Stimulated activated CD4-positive, alpha-beta T cell treated with anti-CD3 and anti-CD28 coated beads, Interleukin-1b, Interleukin-23, amount 100 ng/mL, for 1 hour (primary cell): Measurements from ENCODE around the gene NUDT9.
"Not testable (repeated sequence)": the region's sequence is repeated elsewhere in the genome, so short reads cannot be mapped to it uniquely, and the experiment has no call there.

Experiments
- DNase-seq, 2 donors: peaks; one replicate each; pipeline ENCODE4 v3.0.0-alpha.2; 2020; ENCODE audit warnings: low read depth in 2 of 2

Gene NUDT9

DNA sequence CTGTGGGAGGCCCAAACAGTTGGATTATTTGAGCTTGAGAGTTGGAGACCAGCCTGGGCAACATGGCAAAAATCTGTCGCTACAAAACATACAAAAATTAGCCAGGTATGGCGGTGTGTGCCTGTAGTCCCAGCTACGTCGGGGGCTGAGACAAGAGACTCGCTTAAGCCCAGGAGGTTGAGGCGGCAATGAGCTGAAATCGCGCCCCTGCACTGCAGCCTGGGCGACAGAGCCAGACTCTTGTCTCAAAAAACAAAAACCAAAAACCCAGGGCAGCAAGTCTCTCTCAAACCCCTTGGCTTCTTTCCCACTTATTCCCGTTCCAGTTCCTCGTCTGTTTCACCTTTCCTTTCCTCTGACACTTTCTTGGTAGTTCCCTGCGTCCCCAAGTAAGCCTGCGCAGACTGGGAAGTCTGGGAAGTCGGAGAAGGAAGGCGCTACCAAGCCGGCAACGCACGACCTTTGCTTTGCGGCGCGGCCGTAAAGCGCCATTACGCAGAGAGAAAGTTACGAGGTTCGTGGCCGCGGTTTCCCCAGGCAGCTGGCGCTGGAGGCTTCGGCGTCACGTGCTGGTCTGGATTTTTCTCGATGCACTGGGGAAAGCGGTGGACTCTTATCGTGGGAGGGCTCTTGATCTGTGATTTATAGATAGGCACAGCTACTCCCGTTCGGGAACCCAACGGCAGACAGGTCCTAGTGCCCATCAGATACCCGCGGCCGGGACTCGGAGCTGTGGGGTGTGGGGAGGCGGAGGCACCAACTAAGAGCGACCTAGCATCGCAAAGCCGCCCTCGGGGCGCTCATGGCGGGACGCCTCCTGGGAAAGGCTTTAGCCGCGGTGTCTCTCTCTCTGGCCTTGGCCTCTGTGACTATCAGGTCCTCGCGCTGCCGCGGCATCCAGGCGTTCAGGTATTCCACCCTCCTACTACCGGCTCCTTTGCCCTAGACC is at the start of gene NUDT9:
NUDT9 (plus strand) TSS at position 470 of the 949 bp plus-strand sequence; CDS start at position 803, 333 bp downstream.
- DNase-seq = peak; percentile 48 to 69

DNA sequence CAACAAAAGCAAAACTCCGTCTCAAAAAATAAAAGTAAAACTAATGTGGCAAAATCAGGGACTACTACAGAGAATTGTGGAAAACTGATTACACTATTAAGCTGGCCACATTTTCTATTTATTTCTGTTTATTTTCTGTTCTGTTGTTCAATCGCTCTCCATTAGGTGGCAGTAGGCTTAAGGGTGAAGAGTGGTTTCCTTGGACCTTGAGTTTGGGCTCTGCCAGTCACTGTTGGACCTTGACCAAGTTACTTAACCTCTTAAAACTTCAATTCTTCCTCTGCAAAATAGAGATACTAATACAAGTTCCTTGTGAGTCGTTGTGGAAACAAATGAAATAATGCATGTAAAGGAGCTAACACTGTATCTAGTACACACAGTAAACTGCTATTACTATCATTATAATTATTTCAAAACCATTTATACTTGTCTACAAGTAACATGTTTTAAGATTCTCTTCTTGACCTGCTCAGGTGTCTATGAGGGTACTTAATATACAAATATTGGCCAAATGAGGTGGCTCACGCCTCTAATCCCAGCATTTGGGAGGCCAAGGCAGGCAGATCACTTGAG is 46.6 kb upstream of the NUDT9 start:
- no peak for DNase-seq

DNA sequence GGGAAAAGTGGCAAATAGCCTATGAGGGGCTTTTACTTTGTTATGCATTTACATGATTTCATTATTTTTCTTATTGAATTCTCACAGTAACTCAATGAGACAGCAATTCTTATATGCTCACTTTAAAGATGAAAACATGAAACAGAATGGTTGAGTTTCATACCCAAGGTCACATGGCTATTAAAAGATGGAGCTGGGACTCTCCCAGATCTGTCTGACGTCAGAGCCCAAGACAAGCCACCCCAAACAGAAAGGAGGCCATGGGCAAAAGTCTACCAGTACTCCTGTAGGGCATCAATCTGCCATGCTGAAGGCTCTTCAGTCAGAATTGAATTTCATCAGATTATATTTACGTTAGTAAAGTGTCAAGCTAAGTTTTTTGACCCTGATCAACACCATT is 44.6 kb upstream of the NUDT9 start:
- no peak for DNase-seq

- DNase-seq = no peak
These were observed 40.3 kb upstream of the NUDT9 start for GRCh38 chr4:87382116-87382515.

DNA sequence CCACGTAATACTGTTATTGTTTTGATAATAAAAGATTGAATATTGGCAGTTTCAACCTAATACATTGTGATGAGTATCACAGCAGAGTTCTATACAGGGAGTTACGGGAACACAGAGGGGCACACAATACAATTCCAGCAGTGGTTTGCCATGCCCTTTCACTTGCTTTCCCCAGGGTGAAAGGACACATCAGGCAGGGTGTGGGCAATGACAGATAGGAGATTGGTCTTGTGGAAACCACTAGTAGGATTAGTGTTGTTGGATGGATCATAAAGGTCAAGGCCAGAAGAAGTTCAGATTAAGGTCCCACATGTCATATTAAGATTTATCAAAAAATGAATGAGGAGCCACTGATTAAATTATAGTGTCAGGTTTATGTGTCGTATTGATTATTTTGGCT is 39.4 kb upstream of the NUDT9 start:
- no peak for DNase-seq

GRCh38 chr4:87384466-87385132 is 37.8 kb upstream of the NUDT9 start:
- not testable (repeated sequence) for DNase-seq

- no peak for DNase-seq
These were observed 35.1 kb upstream of the NUDT9 start for GRCh38 chr4:87387237-87387636.

- no peak for DNase-seq
These were observed 33.5 kb upstream of the NUDT9 start for GRCh38 chr4:87388901-87389300.

GRCh38 chr4:87390055-87390454 is 32.3 kb upstream of the NUDT9 start:
- not testable (repeated sequence) for DNase-seq

DNA sequence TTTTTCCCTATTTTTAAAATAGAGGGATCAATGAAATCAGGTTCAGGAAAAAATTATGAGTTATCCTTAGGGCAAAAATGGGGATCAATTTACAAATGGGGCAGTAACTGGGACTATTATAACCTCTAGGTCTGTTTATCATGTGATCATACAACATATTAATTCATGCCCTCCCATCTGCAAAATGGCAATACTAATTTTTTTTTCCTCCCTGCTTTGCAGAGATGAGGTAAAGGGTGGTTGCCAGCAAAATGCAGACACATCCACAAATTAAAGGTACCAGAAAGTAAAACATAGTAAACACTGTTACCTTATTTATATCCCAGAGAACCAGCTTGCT is 31.9 kb upstream of the NUDT9 start:
- DNase-seq = no peak

- DNase-seq = peak; percentile 39 to 47
These were observed 31.3 kb upstream of the NUDT9 start, which contains the start of gene HSD17B11 for GRCh38 chr4:87390891-87391575. Gene HSD17B11 (minus strand): TSS chr4:87391188. CDS start chr4:87391070, 118 bp downstream.

DNA sequence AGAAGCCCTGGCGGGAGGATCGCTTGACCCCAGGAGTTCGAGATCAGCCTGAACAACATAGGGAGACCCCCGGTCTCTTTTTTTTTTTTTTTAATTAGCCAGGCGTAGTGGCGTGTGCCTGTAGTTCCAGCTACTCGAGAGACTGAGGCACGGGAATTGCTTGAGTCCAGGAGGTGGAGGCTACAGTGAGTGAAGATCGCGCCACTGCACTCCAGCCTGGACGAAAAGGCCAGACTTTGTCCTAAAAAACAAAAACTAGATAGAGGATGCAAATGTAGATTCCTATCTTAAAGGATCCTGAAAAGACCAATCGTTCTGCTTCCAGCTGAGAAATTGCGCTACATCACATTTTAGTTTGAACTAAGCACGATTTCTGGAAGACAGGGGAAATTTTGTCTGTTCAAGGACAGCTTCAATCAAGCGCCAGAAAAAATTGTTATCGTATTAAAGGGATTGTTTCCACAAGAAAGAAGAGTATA is 30.8 kb upstream of the NUDT9 start:
- no peak for DNase-seq

GRCh38 chr4:87392183-87392582 is 30.2 kb upstream of the NUDT9 start:
- DNase-seq = no peak

GRCh38 chr4:87395073-87395472 is 27.3 kb upstream of the NUDT9 start:
- DNase-seq = not testable (repeated sequence)

DNA sequence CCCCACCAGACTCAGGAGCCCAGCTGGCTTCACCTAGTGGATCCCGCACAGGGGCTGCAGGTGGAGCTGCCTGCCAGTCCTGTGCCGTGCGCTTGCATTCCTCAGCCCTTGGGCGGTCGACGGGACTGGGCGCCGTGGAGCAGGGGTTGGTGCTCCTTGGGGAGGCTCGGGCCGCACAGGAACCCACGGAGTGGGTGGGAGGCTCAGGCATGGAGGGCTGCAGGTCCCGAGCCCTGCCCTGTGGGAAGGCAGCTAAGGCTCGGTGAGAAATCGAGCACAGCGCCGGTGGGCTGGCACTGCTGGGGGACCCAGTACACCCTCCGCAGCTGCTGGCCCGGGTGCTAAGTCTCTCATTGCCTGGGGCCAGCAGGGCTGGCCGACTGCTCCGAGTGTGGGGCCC is 26.5 kb upstream of the NUDT9 start:
- DNase-seq = not testable (repeated sequence)

GRCh38 chr4:87399148-87399547 is 23.2 kb upstream of the NUDT9 start:
- DNase-seq = no peak

DNA sequence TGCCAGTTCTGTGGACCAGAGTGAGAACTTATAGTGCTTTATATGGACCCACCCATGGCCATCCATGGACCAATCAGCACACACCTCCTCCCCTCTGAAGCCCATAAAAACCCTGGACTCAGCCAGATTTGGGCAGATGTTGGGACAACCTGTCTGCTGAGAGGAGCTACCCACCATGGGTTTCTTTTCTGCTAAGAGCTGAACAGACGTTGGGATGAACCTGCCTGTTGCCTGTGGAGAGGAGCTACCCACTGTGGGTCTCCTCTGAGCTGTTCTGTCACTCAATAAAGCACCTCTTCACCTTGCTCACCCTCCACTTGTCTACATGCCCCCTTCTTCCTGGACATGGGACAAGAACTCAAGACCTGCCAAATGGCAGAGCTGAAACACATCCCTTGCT is 22.4 kb upstream of the NUDT9 start:
- no peak for DNase-seq

DNA sequence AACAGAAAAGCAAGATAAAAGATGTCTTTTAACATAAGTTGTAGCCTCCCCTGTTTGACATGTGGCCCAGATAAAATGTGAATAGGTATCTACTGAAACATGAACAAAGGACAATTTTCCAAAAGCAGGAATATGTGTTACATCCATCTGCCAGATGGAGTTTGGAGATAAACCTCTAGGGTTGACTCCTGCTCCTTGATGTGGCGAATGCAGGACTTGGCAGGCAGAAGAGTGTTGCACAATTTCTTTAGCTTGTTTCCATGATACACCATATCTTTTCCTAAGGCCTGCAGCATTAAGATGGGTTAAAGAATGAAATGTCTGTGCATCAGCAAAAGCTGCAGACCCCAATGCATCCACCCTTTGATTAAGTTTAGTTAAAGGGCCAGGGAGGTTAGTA is 18.6 kb upstream of the NUDT9 start:
- DNase-seq = not testable (repeated sequence)

DNA sequence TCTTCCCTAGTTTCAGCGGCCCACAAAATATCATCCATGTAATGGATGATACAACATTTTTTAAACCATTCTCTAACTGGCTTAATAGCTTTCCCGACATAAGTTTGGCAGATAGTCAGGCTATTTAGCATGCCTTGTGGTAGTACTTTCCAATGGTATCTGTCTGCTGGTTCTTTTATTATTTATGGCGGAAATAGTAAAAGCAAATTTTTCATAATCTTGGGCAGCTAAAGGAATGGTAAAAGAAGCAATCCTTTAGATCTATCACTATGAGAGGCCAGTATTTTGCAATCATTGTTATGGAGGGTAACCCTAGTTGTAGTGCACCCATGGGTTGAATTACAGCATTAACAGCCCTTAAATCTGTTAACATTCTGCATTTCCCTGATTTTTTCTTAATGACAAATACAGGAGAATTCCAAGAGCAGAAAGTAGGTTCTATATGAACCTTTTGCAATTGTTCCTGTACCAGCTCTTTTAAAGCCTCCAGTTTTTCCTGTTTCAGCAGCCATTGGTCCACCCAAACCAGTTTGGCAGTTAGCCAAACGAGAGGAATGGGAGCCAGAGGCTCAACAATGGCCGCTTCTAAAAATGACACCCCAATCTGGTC is 17.1 kb upstream of the NUDT9 start:
- no peak for DNase-seq

- no peak for DNase-seq
These were observed 15.9 kb upstream of the NUDT9 start for GRCh38 chr4:87406462-87406861.

- not testable (repeated sequence) for DNase-seq
These were observed 15.5 kb upstream of the NUDT9 start for GRCh38 chr4:87406902-87407301.
